ENCODE results near the gene ACP2. TPM values are rescaled to one million over a fixed set of nuclear protein-coding genes. Genes with fewer than 3 reads are reported as not detected.

Gene ACP2
- total and polyA plus RNA-seq, 9 donors: 14.7 to 25.5 (median 18.7) TPM

DNA sequence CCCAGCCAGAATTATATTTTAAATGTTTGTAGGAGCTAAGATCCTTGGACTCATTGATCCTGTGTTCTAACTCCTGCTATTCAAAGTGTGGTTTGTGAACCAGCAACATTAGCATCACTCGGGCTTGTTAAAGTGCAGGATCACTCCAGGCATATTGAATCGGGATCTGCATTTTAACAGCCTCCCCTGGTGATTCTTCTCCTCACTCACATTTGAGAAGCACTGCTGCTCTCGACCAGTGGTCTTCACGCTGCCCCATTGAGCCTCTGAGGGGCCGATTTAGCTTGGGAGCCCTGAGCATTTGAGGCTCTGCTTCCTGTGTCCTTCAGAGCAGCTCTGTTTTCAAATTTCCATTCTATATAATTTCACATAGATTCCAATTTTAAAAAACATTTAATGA is 32.2 kb upstream of the ACP2 start:
- DNase-seq: no peak
- intact Hi-C loops (cut with DNase I): no loop called here
- no peaks in the 10 kb centered on the region for H3K9me3 ChIP-seq
- H3K27me3 ChIP-seq: no peaks in the 10 kb centered on the region
- TF ChIP-seq, protein P1, sequence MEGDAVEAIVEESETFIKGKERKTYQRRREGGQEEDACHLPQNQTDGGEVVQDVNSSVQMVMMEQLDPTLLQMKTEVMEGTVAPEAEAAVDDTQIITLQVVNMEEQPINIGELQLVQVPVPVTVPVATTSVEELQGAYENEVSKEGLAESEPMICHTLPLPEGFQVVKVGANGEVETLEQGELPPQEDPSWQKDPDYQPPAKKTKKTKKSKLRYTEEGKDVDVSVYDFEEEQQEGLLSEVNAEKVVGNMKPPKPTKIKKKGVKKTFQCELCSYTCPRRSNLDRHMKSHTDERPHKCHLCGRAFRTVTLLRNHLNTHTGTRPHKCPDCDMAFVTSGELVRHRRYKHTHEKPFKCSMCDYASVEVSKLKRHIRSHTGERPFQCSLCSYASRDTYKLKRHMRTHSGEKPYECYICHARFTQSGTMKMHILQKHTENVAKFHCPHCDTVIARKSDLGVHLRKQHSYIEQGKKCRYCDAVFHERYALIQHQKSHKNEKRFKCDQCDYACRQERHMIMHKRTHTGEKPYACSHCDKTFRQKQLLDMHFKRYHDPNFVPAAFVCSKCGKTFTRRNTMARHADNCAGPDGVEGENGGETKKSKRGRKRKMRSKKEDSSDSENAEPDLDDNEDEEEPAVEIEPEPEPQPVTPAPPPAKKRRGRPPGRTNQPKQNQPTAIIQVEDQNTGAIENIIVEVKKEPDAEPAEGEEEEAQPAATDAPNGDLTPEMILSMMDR (IDR thresholded peaks at IDR 0.05): no peak
- TF ChIP-seq EP300 (IDR thresholded peaks at IDR 0.05) (no peak), POLR2A (IDR thresholded peaks at IDR 0.05) (no peak)
- H3K36me3 ChIP-seq: no peaks in the 10 kb centered on the region
- 65 to 73% (median 65%) methylated on average over 5 of the region's 5 CpGs for WGBS, 3 donors
- H3K4me3 ChIP-seq: no peak overlapping the region
- no peaks in the 10 kb centered on the region for H3K4me1 ChIP-seq (ENCODE audit: insufficient read depth)
- H3K27ac ChIP-seq: no peak overlapping the region

DNA sequence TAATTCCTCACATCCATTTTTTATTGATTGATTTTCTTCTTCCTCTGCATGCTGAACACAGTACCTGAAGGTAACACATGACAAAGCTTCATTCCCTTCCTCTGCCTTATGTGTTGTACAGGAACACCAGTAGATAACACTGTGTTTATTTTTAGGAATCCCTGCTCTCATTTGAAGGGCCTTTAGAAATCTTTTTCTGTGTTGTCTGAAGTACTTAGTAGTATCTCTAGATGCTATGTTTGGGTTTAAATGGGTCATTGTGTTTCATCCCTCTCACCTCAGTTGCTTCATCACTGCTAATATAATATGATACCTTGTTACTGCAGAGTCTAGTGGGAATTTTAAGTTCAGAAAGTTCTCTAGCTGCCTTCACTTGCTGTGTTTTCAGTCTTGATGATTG is 31.5 kb upstream of the ACP2 start:
- H3K4me3 ChIP-seq: no peak overlapping the region
- H3K4me1 ChIP-seq (ENCODE audit: insufficient read depth): no peaks in the 10 kb centered on the region
- H3K9me3 ChIP-seq: no peaks in the 10 kb centered on the region
- no peaks in the 10 kb centered on the region for H3K36me3 ChIP-seq
- TF ChIP-seq POLR2A (IDR thresholded peaks at IDR 0.05) (no peak), EP300 (IDR thresholded peaks at IDR 0.05) (no peak)
- H3K27ac ChIP-seq: no peak overlapping the region
- intact Hi-C loops (cut with DNase I): no loop called here
- no peaks in the 10 kb centered on the region for H3K27me3 ChIP-seq
- no peak for DNase-seq

DNA sequence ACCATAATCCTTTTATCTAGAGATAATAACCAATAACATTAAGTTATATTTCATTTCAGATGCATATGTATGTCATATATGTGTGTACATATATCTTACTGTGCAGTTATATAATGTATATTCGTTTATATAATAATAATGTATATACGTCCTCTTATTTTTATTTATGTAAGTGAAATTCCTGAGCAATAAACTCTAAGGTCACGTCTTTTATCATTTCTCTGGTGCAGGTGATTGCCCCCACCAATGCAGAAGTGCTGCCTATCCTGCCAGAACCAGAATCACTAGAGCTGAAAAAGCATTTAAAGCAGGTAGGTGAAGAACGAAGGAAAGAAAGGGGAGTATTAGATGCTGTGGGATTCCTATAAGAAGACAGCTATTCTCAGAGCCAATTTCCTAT is 30.2 kb upstream of the ACP2 start:
- H3K4me3 ChIP-seq: no peak overlapping the region
- no peak overlapping the region for H3K27ac ChIP-seq
- H3K9me3 ChIP-seq: no peaks in the 10 kb centered on the region
- TF ChIP-seq POLR2A (IDR thresholded peaks at IDR 0.05) (no peak), EP300 (IDR thresholded peaks at IDR 0.05) (no peak)
- TF ChIP-seq, protein P1 (IDR thresholded peaks at IDR 0.05): no peak
- no peaks in the 10 kb centered on the region for H3K27me3 ChIP-seq
- no peaks in the 10 kb centered on the region for H3K36me3 ChIP-seq
- no peaks in the 10 kb centered on the region for H3K4me1 ChIP-seq (ENCODE audit: insufficient read depth)
- 89 to 93% (median 90%) methylated on average over 4 of the region's 4 CpGs for WGBS, 3 donors
- no peak for DNase-seq
- intact Hi-C loops (cut with DNase I): no loop called here

DNA sequence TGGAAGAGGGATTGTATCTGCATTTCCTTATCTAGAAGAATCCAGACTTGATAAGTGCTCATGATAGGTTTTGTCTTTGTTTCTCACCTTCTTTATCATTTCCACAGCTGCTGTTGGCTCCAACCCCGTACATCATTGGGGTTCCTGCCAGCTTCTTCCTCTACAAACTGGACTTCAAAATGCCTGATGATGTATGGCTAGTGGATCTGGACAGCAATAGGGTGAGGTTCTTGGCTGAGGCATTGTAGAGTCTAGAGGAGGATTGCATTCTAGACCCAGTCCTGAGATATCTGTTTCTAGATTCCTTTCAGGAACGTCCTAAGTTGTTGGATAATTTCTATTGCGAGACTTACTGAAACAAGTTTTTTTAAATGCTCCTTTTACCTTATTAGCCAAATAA is 29.4 kb upstream of the ACP2 start:
- H3K4me3 ChIP-seq: no peak overlapping the region
- no peak overlapping the region for H3K27ac ChIP-seq
- 46 to 59% (median 47%) methylated on average over 3 of the region's 3 CpGs for WGBS, 3 donors
- intact Hi-C loops (cut with DNase I): no loop called here
- DNase-seq: no peak
- no peaks in the 10 kb centered on the region for H3K27me3 ChIP-seq
- H3K36me3 ChIP-seq: no peaks in the 10 kb centered on the region
- H3K4me1 ChIP-seq (ENCODE audit: insufficient read depth): no peaks in the 10 kb centered on the region
- TF ChIP-seq, protein P1 (IDR thresholded peaks at IDR 0.05): no peak
- TF ChIP-seq POLR2A (IDR thresholded peaks at IDR 0.05): no peak
- no peak for TF ChIP-seq EP300 (IDR thresholded peaks at IDR 0.05)
- no peaks in the 10 kb centered on the region for H3K9me3 ChIP-seq

DNA sequence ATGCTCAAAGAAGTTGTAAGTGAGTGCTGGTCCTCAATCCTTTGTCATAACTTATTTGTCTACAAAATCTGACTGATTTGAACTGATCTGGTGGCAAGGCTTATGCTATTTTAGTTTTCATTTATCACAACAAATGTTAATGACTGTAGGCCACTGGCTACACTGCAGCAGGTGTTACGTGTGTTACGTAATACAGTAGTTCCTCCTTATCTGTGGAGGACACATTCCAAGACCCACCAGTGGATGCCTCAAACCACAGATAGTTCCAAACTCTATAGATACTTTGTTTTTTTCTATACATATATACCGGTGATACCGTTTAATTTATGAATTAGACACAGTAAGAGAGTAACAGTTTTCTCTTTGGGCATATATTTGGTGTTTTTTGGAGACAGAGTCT is 28.3 kb upstream of the ACP2 start:
- intact Hi-C loops (cut with DNase I): no loop called here
- 88 to 92% (median 90%) methylated on average over 4 of the region's 4 CpGs for WGBS, 3 donors
- no peaks in the 10 kb centered on the region for H3K36me3 ChIP-seq

More for the DNA sequence above, 28.3 kb upstream of the ACP2 start:
- DNase-seq: no peak
- Histone ChIP-seq H3K27me3 (no peaks in the 10 kb centered on the region), H3K4me3 (no peak overlapping the region), H3K9me3 (no peaks in the 10 kb centered on the region), H3K4me1 (ENCODE audit: insufficient read depth) (no peaks in the 10 kb centered on the region), H3K27ac (no peak overlapping the region)
- TF ChIP-seq POLR2A (IDR thresholded peaks at IDR 0.05) (no peak), EP300 (IDR thresholded peaks at IDR 0.05) (no peak)
- TF ChIP-seq, protein P1 (IDR thresholded peaks at IDR 0.05): no peak
